Mucosa of rectum (tissue), 2 donors: ENCODE data around the gene TEX51.

ENCODE experiments used
- H3K27ac ChIP-seq, 2 donors: one replicate each; pipeline ENCODE4 v1.7.0; 2013; ENCODE audit warnings: inconsistent platforms in 2 of 2, low read depth in 2 of 2, low read length in 2 of 2
- H3K27me3 ChIP-seq, 2 donors: one replicate each; pipeline ENCODE4 v1.7.0; 2013; ENCODE audit warnings: low read length in 2 of 2; ENCODE audit not compliant: control insufficient read depth in 2 of 2, insufficient read depth in 2 of 2
- H3K36me3 ChIP-seq, 2 donors: one replicate each; pipeline ENCODE4 v1.7.0; 2013; ENCODE audit warnings: low read length in 2 of 2; ENCODE audit not compliant: control insufficient read depth in 2 of 2, insufficient read depth in 2 of 2
- H3K4me1 ChIP-seq, 2 donors: one replicate each; pipeline ENCODE4 v1.7.0; 2013; ENCODE audit warnings: low read length in 2 of 2, mild to moderate bottlenecking in 1 of 2; ENCODE audit not compliant: control insufficient read depth in 2 of 2, insufficient read depth in 2 of 2
- H3K4me3 ChIP-seq, 2 donors: one replicate each; pipeline ENCODE4 v1.7.0; 2013; ENCODE audit warnings: low read length in 2 of 2
- H3K9ac ChIP-seq, 2 donors: one replicate each; pipeline ENCODE4 v1.7.0; 2013; ENCODE audit warnings: low read length in 2 of 2, low read depth in 1 of 2, mild to moderate bottlenecking in 1 of 2
- H3K9me3 ChIP-seq, 2 donors: one replicate each; pipeline ENCODE4 v1.7.0; 2013; ENCODE audit warnings: low read length in 2 of 2; ENCODE audit not compliant: control insufficient read depth in 2 of 2
- donor health status: healthy.
- donor health status: Normal muscosa, but diverticular disease.

The TEX51 gene

GRCh38 chr2:126932529-126932928, 33.8 kb downstream of the TEX51 start:
- Histone ChIP-seq H3K36me3 (no peaks in the 10 kb centered on the region), H3K4me1 (no peaks in the 10 kb centered on the region), H3K27ac (no peak overlapping the region), H3K9ac (no peak overlapping the region), H3K27me3 (peaks cover 0 to 3% of the 10 kb centered on the region in 2 donors), H3K9me3 (no peaks in the 10 kb centered on the region), H3K4me3 (no peak overlapping the region)

GRCh38 chr2:126932966-126933710, 34.4 kb downstream of the TEX51 start:
- Histone ChIP-seq H3K9ac (no peak overlapping the region), H3K27me3 (peaks cover 0 to 3% of the 10 kb centered on the region in 2 donors), H3K4me1 (no peaks in the 10 kb centered on the region), H3K27ac (no peak overlapping the region), H3K4me3 (no peak overlapping the region), H3K36me3 (no peaks in the 10 kb centered on the region), H3K9me3 (no peaks in the 10 kb centered on the region)

- no peaks in the 10 kb centered on the region for H3K9me3 ChIP-seq
- no peak overlapping the region for H3K4me3 ChIP-seq
- H3K36me3 ChIP-seq: no peaks in the 10 kb centered on the region
- H3K9ac ChIP-seq: no peak overlapping the region
- no peak overlapping the region for H3K27ac ChIP-seq
- H3K27me3 ChIP-seq: peaks cover 0 to 3% of the 10 kb centered on the region in 2 donors
- no peaks in the 10 kb centered on the region for H3K4me1 ChIP-seq
Observed at GRCh38 chr2:126933711-126934091, 35.0 kb downstream of the TEX51 start.

- Histone ChIP-seq H3K27ac (no peak overlapping the region), H3K36me3 (no peaks in the 10 kb centered on the region), H3K4me3 (no peak overlapping the region), H3K9me3 (no peaks in the 10 kb centered on the region), H3K27me3 (peaks cover 0 to 3% of the 10 kb centered on the region in 2 donors), H3K4me1 (no peaks in the 10 kb centered on the region), H3K9ac (no peak overlapping the region)
Observed at GRCh38 chr2:126934809-126935208, 36.1 kb downstream of the TEX51 start.

- Histone ChIP-seq H3K36me3 (no peaks in the 10 kb centered on the region), H3K27ac (no peak overlapping the region), H3K9me3 (no peaks in the 10 kb centered on the region), H3K27me3 (peaks cover 0 to 3% of the 10 kb centered on the region in 2 donors), H3K4me3 (no peak overlapping the region), H3K9ac (no peak overlapping the region), H3K4me1 (no peaks in the 10 kb centered on the region)
Observed at GRCh38 chr2:126935774-126936173, 37.1 kb downstream of the TEX51 start.

GRCh38 chr2:126936219-126936723, 37.6 kb downstream of the TEX51 start:
- Histone ChIP-seq H3K4me3 (no peak overlapping the region), H3K27ac (no peak overlapping the region), H3K4me1 (no peaks in the 10 kb centered on the region), H3K9me3 (no peaks in the 10 kb centered on the region), H3K27me3 (peaks cover 0 to 3% of the 10 kb centered on the region in 2 donors), H3K36me3 (no peaks in the 10 kb centered on the region), H3K9ac (no peak overlapping the region)

- Histone ChIP-seq H3K27ac (no peak overlapping the region), H3K4me3 (no peak overlapping the region), H3K27me3 (peaks cover 0 to 3% of the 10 kb centered on the region in 2 donors), H3K9ac (no peak overlapping the region), H3K4me1 (peaks cover 0 to 2% of the 10 kb centered on the region in 2 donors), H3K36me3 (no peaks in the 10 kb centered on the region), H3K9me3 (no peaks in the 10 kb centered on the region)
Observed at GRCh38 chr2:126940331-126940730, 41.6 kb downstream of the TEX51 start.

- Histone ChIP-seq H3K27ac (no peak overlapping the region), H3K4me3 (no peak overlapping the region), H3K9ac (no peak overlapping the region), H3K36me3 (no peaks in the 10 kb centered on the region), H3K9me3 (no peaks in the 10 kb centered on the region), H3K27me3 (no peaks in the 10 kb centered on the region), H3K4me1 (peaks cover 0 to 4% of the 10 kb centered on the region in 2 donors)
Observed at GRCh38 chr2:126942427-126943203, 43.9 kb downstream of the TEX51 start.

GRCh38 chr2:126943612-126944348, 45.1 kb downstream of the TEX51 start:
- H3K27ac ChIP-seq: no peak overlapping the region
- no peak overlapping the region for H3K9ac ChIP-seq
- H3K4me1 ChIP-seq: peaks cover 0 to 4% of the 10 kb centered on the region in 2 donors
- no peak overlapping the region for H3K4me3 ChIP-seq
- no peaks in the 10 kb centered on the region for H3K27me3 ChIP-seq
- H3K36me3 ChIP-seq: no peaks in the 10 kb centered on the region
- no peaks in the 10 kb centered on the region for H3K9me3 ChIP-seq

- no peaks in the 10 kb centered on the region for H3K9me3 ChIP-seq
- no peak overlapping the region for H3K9ac ChIP-seq
- no peak overlapping the region for H3K27ac ChIP-seq
- no peaks in the 10 kb centered on the region for H3K36me3 ChIP-seq
- no peak overlapping the region for H3K4me3 ChIP-seq
- no peaks in the 10 kb centered on the region for H3K27me3 ChIP-seq
- peaks cover 0 to 4% of the 10 kb centered on the region in 2 donors for H3K4me1 ChIP-seq
Observed at GRCh38 chr2:126945118-126945517, 46.4 kb downstream of the TEX51 start.
